HG02884 (cell line): ENCODE results near the gene ERVH48-1.
"Not testable (repeated sequence)": the region's sequence is repeated elsewhere in the genome, so short reads cannot be mapped to it uniquely, and the experiment has no call there.

Experiments
- ATAC-seq: cut with Tn5 transposase; IDR thresholded peaks from one replicate; pipeline ENCODE4 v1.9.1; 2021; ENCODE audit warnings: mild to moderate bottlenecking, moderate library complexity; ENCODE audit not compliant: unreplicated experiment

ERVH48-1 gene

DNA sequence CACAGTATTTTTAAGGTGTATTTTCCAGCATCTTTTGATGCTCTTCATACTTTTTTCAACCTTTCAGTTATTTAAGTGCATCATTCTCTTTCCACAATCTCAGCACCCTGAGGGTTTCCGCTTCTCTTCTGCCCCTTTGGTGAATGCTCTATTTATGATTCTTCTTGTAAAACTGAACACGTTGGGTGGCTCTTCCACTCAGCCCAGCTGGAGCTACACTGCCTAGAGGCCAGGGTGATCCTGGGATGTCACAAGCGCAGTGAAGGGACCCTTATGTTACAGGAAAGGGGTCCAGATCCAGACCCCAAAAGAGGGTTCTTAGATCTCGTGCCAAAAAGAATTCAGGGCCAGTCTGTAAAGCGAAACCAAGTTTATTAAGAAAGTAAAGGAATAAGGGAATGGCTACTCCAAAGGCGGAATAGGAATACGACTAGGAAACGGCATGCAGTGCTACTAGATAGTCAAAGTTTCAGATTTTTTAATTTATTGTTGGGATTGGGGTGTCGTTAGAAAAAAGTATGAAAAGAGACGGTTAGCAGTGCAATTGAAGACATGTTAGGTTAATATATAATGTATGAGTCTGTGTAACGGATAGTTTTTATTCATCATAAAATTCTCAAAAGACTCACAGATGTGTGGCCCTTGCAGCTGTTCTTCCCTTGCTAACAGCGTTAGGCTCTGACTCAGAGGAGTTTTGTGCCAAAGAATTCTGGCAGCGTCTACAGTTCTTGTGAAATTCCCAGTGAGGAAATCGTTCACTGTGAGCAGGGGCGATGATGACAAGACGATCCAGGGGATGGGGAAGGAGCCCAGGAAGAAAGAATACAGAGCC, 14.4 kb upstream of the ERVH48-1 start:
- ATAC-seq: no peak

DNA sequence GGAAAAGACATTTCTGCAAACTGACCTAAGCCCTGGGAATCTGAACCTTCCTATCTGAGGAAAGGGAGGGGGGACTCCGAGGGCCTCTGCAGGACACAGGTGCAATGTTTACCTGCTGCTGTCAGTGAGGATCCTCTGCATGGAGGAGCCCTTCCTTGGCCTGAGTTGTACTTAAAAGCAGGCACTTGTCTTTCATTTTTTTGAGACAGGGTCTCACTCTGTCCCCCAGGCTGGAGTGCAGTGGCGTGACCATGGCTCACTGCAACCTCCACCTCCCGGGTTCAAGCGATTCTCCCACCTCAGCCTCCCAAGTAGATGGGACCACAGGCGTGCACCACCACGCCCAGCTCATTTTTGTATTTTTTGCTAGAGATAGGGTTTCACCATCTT, 13.2 kb upstream of the ERVH48-1 start:
- not testable (repeated sequence) for ATAC-seq

DNA sequence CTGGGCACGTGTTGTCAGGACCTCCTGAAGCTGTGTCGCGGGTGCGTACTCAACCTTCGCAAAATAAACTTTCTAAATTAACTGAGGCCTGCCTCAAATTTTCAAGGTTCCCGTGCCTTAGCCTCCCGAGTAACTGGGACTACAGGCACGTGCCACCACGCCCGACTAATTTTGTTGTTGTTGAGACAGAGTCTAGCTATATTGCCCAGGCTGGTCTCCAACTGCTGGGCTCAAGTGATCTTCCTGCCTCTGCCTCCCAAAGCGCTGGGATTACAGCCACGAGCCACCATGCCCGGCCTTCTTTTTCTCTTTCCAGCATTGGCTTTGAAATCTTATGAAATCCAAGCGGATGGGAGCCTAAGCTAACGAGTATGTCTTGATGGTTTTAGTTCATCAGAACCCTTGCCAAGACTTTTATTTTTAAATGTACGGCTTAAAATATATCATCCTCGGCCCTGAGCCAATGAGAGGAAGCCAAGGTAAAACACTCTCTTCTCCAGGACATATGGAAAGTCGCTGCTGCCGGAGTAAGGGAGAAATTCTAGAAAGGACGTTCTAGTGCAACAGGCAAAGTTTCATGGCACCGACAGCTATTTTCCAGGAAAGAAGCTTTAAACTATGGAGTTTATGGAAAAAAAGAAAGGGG, 12.7 kb upstream of the ERVH48-1 start:
- ATAC-seq: no peak

DNA sequence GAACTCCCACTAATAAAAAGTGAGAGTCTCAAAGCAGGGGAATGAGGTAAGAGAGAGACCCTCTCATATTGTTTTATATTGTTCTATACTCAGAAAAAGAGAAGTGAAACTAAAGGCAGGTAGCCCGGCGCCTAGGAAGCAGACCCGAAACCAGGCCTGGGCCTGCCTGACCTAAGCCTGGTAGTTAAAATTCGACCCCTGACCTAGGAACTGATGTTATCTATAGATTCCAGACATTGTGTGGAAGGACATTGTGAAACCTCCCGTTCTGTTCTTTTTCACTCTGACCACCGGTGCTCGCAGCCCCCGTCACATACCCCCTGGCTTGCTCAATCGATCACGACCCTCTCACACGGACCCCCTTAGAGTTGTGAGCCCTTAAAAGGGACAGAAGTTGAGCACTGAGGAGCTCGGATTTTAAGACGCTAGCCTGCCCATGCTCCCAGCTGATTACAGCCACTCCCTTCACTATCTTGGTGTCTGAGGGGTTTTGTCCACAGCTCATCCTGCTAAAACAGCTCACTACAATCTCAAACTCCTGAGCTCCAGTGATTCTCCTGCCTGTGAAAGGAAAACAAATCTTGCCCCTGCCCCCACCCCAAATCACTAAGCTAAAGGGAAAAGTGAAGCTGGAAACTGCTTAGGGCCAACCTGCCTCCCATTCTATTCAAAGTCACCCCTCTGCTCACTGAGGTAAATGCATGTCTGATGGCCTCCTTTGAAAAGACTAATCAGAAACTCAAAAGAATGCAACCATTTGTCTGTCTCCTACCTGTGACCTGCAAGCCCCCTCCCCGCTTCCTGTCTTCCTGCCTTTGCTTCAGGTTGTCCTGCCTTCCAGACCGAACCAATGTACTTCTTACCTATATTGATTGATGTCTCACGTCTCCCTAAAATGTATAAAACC, 11.9 kb upstream of the ERVH48-1 start:
- ATAC-seq: not testable (repeated sequence)

DNA sequence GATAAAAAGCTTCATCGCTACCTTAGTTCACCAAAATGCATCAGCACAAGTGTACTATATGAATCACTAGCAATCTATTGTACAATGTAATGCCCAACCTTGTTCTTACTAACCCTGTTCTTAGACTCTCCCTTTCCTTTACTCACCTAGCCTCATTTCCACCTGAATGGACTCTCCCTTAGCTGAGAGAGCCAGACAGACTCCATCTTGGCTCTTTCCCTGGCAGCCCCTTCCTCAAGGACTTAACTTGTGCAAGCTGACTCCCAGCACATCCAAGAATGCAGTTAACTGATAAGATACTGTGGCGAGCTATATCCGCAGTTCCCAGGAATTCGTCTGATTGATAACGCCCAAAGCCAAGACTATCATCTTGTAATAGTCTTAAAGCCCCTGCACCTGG, 10.9 kb upstream of the ERVH48-1 start:
- not testable (repeated sequence) for ATAC-seq

DNA sequence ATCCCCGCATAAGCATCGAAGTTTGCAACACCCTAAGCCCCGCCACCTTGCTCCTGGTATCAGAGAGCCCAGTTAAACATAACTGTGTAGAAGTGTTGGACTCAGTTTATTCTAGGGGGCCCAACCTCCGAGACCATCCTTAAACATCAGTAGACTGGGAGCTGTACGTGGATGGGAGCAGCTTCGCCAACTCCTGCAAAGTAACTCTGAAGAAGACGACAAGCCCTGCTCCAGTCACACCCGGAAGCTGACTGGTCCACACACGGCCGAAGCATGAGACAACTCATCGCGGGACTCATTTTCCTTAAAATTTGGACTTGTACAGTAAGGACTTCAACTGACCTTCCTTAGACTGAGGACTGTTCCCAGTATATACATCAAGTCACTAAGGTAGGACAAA, 8.5 kb upstream of the ERVH48-1 start:
- not testable (repeated sequence) for ATAC-seq

DNA sequence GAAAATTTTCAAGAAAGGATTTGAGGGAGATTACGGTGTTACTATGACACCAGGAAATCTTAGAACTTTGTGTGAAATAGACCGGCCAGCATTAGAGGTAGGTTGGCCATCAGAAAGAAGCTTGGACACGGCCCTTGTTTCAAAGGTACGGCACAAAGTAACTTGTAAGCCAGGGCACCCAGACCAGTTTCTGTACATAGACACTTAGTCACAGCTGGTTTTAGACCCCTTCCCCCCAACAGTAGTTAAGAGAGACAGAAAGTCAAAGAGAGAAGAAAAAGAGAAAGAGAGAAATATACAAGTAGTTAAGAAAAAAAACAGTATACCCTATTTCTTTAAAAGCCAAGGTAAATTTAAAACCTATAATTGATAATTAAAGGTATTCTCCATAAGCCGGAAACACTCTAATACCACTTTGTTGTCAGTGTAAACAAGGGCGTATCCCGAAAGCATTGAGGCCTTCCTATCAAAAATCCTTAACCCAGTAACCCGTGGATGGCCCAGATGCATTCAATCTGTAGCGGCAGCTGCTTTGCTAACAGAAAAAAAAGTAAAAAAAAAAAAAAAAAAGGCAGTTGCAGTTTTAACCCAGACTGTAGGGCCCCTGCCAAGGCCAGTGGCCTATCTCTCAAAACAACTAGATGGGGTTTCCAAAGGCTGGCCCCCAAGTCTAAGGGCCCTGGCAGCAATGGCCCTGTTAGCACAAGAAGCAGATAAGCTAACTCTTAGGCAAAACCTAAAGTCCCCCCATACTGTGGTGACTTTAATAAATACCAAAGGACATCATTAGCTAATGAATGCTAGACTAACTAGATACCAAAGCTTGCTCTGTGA, 7.9 kb upstream of the ERVH48-1 start:
- ATAC-seq: not testable (repeated sequence)

DNA sequence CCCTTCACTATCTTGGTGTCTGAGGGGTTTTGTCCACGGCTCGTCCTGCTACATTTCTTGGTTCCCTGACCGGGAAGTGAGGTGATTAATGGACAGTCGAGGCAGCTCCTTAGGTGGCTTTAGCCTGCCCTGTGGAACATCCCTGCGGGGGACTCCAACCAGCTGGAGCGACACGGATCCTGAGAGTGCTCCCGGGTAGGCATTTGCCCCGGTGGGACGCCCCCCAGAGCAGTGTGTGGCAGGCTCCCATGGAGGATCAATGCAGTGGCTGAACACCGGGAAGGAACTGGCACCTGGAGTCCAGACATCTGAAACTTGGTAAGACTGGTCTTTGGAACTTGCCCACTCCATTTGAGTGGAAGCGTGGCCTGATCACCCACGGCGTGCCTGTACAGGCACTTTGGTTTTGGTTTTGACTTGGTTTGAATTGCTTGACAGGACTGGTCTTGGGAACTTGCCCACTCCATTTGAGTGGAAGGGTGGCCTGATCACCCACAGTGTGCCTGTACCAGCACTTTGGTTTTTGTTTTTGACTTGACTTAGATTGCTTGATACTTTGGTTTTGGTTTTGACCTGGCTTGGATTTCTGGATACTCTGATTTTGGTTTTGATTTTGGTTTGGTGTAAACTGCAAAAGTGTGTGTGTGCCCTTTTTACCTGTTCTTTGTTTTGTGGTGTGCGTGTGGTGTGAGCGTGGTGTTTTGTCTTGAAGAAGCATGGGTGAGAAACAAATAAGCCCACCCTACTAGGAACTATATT, 7.1 kb upstream of the ERVH48-1 start:
- ATAC-seq: not testable (repeated sequence)

DNA sequence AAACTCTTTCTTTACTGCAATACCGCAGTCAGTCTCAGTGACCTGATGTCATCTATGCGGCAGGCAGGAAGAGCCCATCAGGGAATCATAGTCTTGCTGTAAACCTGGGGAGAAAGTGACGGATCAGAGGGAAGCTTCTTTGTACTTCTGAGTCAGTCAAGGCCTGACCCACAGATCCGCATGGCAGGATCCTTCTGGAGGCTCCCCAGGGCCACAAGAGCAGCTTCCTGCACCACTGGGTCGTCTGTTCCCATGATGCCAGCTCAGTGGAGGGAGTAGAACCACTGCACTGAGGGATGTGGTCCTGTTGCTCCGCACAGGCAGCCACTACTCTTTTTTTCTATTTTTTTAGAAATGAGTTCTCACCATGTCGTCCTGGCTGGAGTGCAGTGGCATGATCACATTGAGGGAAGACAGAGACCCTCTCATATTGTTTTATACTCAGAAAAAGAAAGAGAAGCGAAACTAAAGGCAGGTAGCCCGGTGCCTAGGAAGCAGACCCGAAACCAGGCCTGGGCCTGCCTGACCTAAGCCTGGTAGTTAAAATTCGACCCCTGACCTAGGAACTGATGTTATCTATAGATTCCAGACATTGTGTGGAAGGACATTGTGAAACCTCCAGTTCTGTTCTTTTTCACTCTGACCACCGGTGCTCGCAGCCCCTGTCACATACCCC, 6.3 kb upstream of the ERVH48-1 start:
- ATAC-seq: no peak

DNA sequence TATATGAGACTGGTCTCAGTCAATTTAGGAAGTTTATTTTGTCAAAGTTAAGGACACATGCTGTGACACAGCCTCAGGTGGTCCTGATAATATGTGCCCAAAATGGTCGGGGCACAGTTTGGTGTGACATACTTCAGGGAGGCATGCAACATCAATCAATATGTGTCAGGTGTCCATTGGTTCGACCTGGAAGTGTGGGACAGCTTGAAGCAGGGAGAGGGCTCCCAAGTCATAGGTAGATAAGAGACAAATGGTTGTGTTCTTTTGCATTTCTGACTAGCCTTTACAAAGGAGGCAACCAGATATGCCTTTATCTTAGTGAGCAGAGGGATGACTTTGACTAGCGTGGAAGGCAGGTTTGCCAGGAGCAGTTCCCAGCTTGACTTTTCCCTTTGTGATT, 4.5 kb upstream of the ERVH48-1 start:
- ATAC-seq: no peak

DNA sequence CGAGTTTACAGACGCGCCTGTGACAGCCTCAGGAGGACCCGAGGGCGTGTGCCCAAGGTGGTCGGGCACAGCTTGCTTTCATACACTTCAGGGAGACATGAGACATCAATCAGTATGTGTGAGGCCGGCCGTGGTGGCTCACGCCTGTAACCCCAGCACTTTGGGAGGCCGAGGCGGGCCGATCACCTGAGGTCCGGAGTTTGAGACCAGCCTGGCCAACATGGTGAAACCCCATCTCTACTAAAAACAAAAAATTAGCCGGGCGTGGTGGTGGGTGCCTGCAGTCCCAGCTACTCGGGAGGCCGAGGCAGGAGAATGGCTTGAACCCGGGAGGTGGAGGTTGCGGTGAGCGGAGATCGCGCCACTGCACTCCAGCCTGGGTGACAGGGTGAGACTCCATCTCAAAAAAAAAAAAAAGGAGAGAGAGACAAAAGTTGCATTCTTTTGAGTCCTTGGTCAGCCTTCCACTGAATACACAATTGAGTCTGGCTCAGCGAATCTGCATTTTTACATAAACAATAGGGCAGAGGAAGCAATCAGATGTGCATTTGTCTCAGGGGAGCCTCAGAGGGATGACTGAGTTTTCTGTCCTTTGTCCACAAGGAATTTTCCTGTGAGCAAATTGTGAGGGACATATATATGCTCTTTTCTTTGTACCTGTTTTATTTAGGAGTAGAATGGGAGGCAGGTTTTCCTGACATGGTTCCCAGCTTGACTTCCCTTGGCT, 2.2 kb upstream of the ERVH48-1 start:
- ATAC-seq: not testable (repeated sequence)

DNA sequence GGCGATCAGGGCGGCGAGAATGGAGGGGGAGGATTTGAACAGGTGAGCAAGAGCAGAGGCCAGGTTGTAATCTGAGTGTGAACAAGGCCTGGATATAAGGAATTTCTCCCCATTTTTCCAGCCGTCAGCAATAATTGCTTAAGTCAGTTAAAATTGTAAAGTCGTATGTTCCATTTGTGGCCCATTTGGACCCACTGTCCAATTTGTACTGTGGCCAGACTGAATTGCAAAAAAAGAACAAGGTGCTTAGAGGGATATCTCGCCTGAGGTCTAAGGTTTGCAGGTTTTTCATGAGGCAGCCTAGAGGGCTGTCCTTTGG, 1.0 kb downstream of the ERVH48-1 start:
- ATAC-seq: no peak

DNA sequence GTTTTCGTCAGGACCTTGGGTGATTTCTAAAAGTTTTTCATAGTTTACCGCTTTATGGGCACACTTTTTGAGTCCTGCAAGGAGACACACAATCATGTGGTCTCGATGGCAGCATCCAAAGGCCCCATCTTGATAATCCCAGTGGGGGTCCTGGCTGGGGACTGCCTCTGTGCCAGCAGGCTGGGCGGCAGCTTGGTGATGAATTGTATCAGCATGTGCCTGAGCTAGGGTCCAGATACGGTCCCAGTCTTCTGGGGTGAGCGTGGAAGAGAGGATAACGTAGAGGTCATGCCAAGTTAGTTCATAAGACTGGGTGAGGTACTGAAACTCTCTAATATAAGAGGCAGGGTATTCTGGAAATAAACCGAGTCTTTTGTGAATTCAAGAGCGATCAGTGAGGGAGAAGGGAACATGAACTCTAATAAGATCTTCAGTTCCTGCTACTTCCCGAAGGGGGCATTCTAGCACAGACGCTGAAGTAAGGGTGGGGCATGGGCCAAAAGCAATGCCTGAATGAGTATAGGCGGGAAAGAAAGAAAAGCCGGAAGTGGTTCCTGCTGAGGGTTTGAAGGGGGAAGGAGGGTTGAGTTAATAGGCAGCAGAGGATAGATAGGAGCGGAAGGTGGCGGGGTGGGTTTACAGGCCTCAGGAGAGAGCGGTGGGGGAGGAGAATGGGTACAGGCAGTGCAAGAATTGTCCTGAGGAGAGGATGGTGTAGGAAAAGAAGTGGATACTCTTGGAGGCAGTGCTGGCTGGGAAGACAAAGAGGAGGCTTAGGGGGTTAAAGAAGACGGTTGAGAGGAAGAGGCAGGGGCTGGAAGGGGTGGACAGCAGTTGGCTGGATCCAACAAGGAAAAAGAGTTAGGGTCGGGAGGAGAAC, 1.6 kb downstream of the ERVH48-1 start:
- ATAC-seq: no peak

DNA sequence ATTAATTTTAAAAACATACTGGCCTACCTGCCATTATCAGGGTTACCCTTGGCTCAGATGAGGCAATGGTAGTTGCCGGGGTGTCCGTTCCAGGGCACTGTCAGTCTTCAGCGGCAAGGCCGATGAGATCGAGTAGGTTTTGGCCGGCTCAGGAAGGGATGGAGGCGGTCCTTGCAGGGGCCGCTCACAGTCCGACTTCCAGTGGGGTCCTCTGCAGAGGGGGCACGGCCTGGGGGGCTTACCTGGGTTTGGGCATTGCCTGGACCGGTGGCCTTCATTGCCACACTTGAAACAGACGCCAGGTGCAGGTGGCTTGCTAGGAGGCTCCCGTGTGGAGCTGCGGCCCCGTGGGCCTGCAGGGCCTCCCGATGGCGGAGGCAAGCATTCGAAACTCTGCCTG, 2.5 kb downstream of the ERVH48-1 start:
- no peak for ATAC-seq

DNA sequence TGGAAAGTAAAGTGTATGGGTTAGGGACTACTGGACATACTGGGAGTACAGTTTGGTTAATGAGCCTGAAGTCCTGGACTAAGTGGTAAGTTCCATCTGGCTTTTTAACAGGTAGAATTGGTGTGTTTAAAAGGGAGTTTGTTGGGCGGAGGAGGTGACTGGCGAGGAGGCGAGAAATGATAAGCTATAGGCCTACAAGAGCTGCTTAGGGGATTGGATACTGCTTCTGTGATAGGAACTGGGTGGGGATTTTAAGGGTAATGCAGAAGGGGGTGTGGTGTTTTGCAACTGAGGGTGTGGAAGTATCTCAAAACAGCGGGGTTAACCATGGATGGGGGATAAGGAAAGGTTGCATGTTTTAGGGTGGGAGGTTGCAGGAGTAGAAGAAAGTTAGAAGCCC, 3.5 kb downstream of the ERVH48-1 start:
- ATAC-seq: no peak

DNA sequence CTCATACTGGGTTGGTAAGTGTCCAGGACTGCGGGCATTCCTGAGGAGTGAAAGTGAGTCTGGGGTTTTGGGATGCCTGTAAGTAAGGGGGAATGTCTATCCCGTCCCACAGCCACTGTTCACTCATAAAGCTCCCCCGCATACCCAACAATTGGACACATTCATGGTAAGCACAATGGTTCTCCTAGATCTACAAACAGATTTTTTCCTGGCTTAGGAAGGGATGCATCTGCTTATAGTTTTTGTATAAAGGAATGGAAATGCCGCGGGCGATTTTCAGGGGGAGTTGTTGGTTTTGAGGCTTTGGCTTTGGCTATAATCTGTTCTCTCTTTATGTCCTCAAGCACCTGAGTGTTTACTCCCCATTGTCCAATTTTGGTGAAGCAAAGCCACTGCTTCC, 7.1 kb downstream of the ERVH48-1 start:
- no peak for ATAC-seq

DNA sequence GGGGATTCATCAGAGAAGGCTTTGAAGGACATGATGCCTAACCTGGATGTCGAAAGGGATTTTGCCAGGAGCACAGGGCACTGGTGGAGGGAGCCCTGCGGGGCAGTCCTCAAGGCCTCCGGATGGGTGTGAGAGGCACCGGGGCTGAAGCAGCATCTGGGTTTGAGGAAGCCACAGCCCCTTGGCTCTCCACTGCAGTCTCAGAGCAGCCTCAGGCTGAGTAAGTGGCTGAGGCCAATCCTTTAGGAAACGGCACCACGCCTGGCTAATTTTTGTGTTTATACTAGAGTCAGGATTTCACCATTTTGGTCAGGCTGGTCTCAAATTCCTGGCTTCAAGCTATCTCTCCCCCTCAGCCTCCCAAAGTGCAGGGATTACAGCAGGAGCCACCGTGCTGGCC, 12.0 kb downstream of the ERVH48-1 start:
- no peak for ATAC-seq

DNA sequence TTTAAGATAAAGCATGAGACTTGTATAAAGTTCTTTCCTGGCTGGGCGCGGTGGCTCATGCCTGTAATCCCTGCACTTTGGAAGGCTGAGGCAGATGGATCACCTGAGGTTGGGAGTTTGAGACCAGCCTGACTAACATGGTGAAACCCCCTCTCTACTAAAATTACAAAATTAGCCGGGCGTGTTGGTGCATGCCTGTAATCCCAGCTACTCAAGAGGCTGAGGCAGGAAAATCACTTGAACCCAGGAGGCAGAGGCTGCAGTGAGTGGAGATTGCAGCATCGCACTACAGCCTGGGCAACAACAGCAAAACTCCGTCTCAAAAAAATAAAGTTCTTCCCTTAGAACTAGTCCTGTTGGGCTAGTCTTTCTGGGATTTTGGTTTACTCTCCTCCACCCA, 13.5 kb downstream of the ERVH48-1 start:
- ATAC-seq: not testable (repeated sequence)
